Pancreas (tissue), 10 donors: ENCODE measurements around the gene DNAH1. TPM values are rescaled to one million over a fixed set of nuclear protein-coding genes. Genes with fewer than 3 reads are reported as not detected.
"Not testable (repeated sequence)": the region's sequence is repeated elsewhere in the genome, so short reads cannot be mapped to it uniquely, and the experiment has no call there.

Experiments
- ATAC-seq, 4 donors: fragments of 200-7000 bp; cut with Tn5 transposase; one replicate each; pipeline versions ENCODE4 v1.8.0 to v1.9.1; 2020; ENCODE audit warnings: mild to moderate bottlenecking in 4 of 4, moderate library complexity in 4 of 4
- DNase-seq, 6 donors: peaks; one replicate each; pipeline ENCODE4 v3.0.0-alpha.2; 2020
- FAIRE-seq: peaks from 2 replicates; lab custom pipeline; 2012; peaks lifted over from hg19 to GRCh38; lab: Jason Lieb, UNC
- H3K27ac ChIP-seq, 4 donors: fragments of 200-600 bp; sonication (generic); 1 replicate in 3 of 4; 2 replicates in 1 of 4; pipeline versions ENCODE4 v1.5.0 to v1.8.0; 2020
- H3K27me3 ChIP-seq, 4 donors: fragments of 200-600 bp; one replicate each; pipeline ENCODE4 v1.8.0; 2021
- H3K36me3 ChIP-seq, 3 donors: fragments of 200-600 bp; sonication (generic) in 1 of 3; one replicate each; pipeline versions ENCODE4 v1.5.0 to v1.8.0; 2020 to 2021
- H3K4me1 ChIP-seq, 3 donors: fragments of 200-600 bp; one replicate each; pipeline ENCODE4 v1.8.0; 2021
- H3K4me3 ChIP-seq, 4 donors: fragments of 200-600 bp; sonication (generic) in 2 of 4; one replicate each; pipeline versions ENCODE4 v1.5.0 to v1.8.0; 2020 to 2021
- H3K9me3 ChIP-seq, 4 donors: fragments of 200-600 bp; one replicate each; pipeline ENCODE4 v1.8.0; 2021
- CTCF ChIP-seq, 4 donors: fragments of 200-600 bp; sonication (generic) in 3 of 4; IDR thresholded peaks; one replicate each; pipeline versions ENCODE4 v1.5.0 to v1.8.0; 2021; ENCODE audit warnings: antibody characterized with exemption in 4 of 4
- WGBS, 2 donors: extraction: QIAGEN DNeasy Blood & Tissue Kit; methylation state at CpG; one replicate each; pipeline ENCODE4 v1.1.7; 2013; 5-methylcytosine and 5-hydroxymethylcytosine counted together
- intact Hi-C, 3 donors: fragments of 100-400 bp; cut with DNase I; formaldehyde crosslinking; loops; one replicate each; pipeline versions ENCODE4 v1.11.1 to v1.14.2; 2022
- polyA plus RNA-seq, 2 donors: library from polyadenylated mRNA; stranded (reverse); fragments of 200-250 nt; gene quantifications; one replicate each; pipeline ENCODE4 v1.2.3, GENCODE V29; 2013
- total RNA-seq, 6 donors: library from RNA; stranded (reverse); fragmentation: NEBNext Ultra II Directional in 4 of 6; extraction: Animal tissue kit (Norgen Biotek cat#: 25700) in 4 of 6; gene quantifications; one replicate each; pipeline versions ENCODE4 v1.2.1 to v1.2.4, GENCODE V29; 2021 to 2023
- donor health status: healthy with polysubstance abuse.
- donor health status: DM: no; HTN: no; CAD: no; lungs with moderate emphysema.
- donor health status: DM: no; HTN: no; CAD: no.
- donor health status: control.
- donor health status: control.
- donor health status: Bipolar disorder and iron deficiency.
- donor health status: DM: yes; HTN: yes; CAD: no.
- donor health status: DM: no; HTN: no; CAD: no.
- donor health status: DM: no; HTN: no; CAD: no.
- donor health status: DM: yes; HTN: yes; CAD: no.

The DNAH1 gene
- total and polyA plus RNA-seq, 8 donors = 2.9 to 11.4 (median 4.6) TPM

GRCh38 chr3:52272831-52273230 is 43.3 kb upstream of the DNAH1 start:
- DNase-seq (no peak), FAIRE-seq (no peak), ATAC-seq (no peak)
- intact Hi-C loops = loop anchor here in 1 of 3 donors (10.0 kb wide), 1 partner anchor 48 kb away; the partner anchor contains the start of gene TLR9
- Histone ChIP-seq H3K27me3 (no peaks in the 10 kb centered on the region), H3K9me3 (no peaks in the 10 kb centered on the region), H3K36me3 (peaks cover 0 to 16% (median 12%) of the 10 kb centered on the region in 3 donors), H3K4me1 (peaks cover 12 to 57% (median 21%) of the 10 kb centered on the region in 3 donors), H3K4me3 (no peak overlapping the region), H3K27ac (no peak overlapping the region)
- WGBS, 2 donors = 51 to 69% methylated on average over 3 of the region's 3 CpGs
- no peak for TF ChIP-seq CTCF (IDR thresholded peaks at IDR 0.05)

GRCh38 chr3:52274781-52275180 is 41.3 kb upstream of the DNAH1 start:
- 96% methylated on average over 18 of the region's 18 CpGs for WGBS, 2 donors

GRCh38 chr3:52277071-52277964 is 38.8 kb upstream of the DNAH1 start:
- 1% methylated on average over 28 of the region's 28 CpGs for WGBS, 2 donors
- intact Hi-C loops = loop anchor here in 1 of 3 donors (10.0 kb wide), 1 partner anchor 53 kb away; the partner anchor contains the start of gene TLR9
- ATAC-seq (peak; percentile 44 to 63 (median 56)), DNase-seq (peak; percentile 78 to 91 (median 85)), FAIRE-seq (no peak)
- no peaks in the 10 kb centered on the region for H3K27me3 ChIP-seq
- H3K27ac ChIP-seq = peak overlapping the region; percentile 87 to 97 (median 92)
- H3K4me3 ChIP-seq = peak overlapping the region; percentile 84 to 90 (median 88)
- no peak for TF ChIP-seq CTCF (IDR thresholded peaks at IDR 0.05)
- H3K9me3 ChIP-seq = no peaks in the 10 kb centered on the region
- no peaks in the 10 kb centered on the region for H3K36me3 ChIP-seq
- peaks cover 7 to 43% (median 8%) of the 10 kb centered on the region in 3 donors for H3K4me1 ChIP-seq

More at GRCh38 chr3:52274781-52275180, 41.3 kb upstream of the DNAH1 start:
- H3K36me3 ChIP-seq, DNase-seq, H3K27ac ChIP-seq, H3K9me3 ChIP-seq, FAIRE-seq, ATAC-seq, H3K4me3 ChIP-seq, H3K27me3 ChIP-seq: not testable (repeated sequence)
- intact Hi-C loops = loop anchor here in 1 of 3 donors (10.0 kb wide), 1 partner anchor 50 kb away; the partner anchor contains the start of gene TLR9
- peaks cover 12 to 63% (median 18%) of the 10 kb centered on the region in 3 donors for H3K4me1 ChIP-seq

- peak in 2 of 4 donors; percentile 7 to 17 for TF ChIP-seq CTCF (IDR thresholded peaks at IDR 0.05)
- intact Hi-C loops = loop anchor here in 1 of 3 donors (10.0 kb wide), 1 partner anchor 53 kb away; the partner anchor contains the start of gene TLR9
- Histone ChIP-seq H3K36me3 (no peaks in the 10 kb centered on the region), H3K9me3 (no peaks in the 10 kb centered on the region), H3K4me3 (peak overlapping the region; percentile 84 to 90 (median 88)), H3K27ac (peak overlapping the region; percentile 87 to 97 (median 92)), H3K27me3 (no peaks in the 10 kb centered on the region), H3K4me1 (peaks cover 7 to 36% (median 8%) of the 10 kb centered on the region in 3 donors)
- 0 to 1% methylated on average over 45 to 54 of the region's 54 CpGs for WGBS, 2 donors
- FAIRE-seq = no peak
- peak in 2 of 6 donors; percentile 68 to 85 for DNase-seq
- ATAC-seq = peak; percentile 78 to 86 (median 82)
These were observed 38.1 kb upstream of the DNAH1 start for GRCh38 chr3:52277972-52278509.

- no peak for FAIRE-seq
- ATAC-seq = peak; percentile 93 to 96 (median 96)
- peak in 3 of 4 donors; percentile 8 to 27 (median 21) for TF ChIP-seq CTCF (IDR thresholded peaks at IDR 0.05)
- peaks cover 7 to 36% (median 8%) of the 10 kb centered on the region in 3 donors for H3K4me1 ChIP-seq
- no peaks in the 10 kb centered on the region for H3K9me3 ChIP-seq
- 0 to 1% methylated on average over 53 to 58 of the region's 58 CpGs for WGBS, 2 donors
- peak within 1 kb of the TSS; percentile 84 to 90 (median 88) for H3K4me3 ChIP-seq
- intact Hi-C loops = loop anchor here in 1 of 3 donors (10.0 kb wide), 1 partner anchor 54 kb away; the partner anchor contains the start of gene TLR9
- no peaks in the 10 kb centered on the region for H3K36me3 ChIP-seq
- peak within 1 kb of the TSS; percentile 87 to 97 (median 92) for H3K27ac ChIP-seq
- H3K27me3 ChIP-seq = no peaks in the 10 kb centered on the region
- DNase-seq = peak; percentile 96 to 100 (median 98)
These were observed 37.5 kb upstream of the DNAH1 start, which contains the start of gene WDR82 for GRCh38 chr3:52278510-52279069. Gene WDR82 (minus strand): TSS chr3:52278649. CDS start chr3:52278361, 288 bp downstream.
